ENCODE measurements around the gene TTC34.
"Not testable (repeated sequence)": the region's sequence is repeated elsewhere in the genome, so short reads cannot be mapped to it uniquely, and the experiment has no call there.

TTC34 gene

DNA sequence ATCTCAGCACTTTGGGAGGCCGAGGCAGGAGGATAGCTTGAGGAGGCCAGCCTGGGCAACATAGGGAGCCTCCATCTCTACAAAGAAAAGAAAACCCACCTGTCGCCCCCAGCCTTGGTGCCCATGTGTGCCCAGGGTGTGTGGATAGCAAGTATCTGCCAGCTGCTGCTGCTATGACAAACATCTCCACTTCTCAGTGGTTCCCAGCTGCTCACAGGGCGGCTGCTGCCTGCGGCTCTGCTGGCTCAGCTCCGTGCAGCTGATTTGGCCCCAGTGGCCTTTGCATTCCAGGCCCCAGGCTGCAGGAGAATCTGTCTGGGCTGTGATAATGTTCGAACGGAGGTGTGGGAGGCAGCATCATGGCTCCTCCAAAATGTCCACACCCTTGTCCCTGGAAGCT, 10.6 kb upstream of the TTC34 start:
- DNase-seq = no peak

DNA sequence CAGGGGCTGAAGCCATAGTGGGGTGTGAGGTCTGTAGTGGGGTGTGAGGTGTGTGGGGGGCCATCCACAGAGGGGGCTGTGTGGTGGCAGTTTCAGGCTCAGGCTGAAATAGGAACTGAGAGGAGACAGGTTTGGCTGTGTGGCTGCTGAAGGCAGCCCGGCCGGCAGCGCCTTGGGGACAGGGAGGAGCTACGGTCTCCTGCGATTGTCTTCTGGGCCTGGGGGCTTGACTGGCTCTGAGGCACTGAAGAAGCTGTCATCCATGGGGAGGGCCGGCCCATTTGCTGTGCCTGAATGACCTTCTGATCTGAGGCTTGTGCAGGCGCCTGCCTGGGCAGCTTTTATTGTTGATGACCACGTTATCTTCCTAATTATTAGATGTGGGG, 10.0 kb upstream of the TTC34 start:
- no peak for DNase-seq

DNA sequence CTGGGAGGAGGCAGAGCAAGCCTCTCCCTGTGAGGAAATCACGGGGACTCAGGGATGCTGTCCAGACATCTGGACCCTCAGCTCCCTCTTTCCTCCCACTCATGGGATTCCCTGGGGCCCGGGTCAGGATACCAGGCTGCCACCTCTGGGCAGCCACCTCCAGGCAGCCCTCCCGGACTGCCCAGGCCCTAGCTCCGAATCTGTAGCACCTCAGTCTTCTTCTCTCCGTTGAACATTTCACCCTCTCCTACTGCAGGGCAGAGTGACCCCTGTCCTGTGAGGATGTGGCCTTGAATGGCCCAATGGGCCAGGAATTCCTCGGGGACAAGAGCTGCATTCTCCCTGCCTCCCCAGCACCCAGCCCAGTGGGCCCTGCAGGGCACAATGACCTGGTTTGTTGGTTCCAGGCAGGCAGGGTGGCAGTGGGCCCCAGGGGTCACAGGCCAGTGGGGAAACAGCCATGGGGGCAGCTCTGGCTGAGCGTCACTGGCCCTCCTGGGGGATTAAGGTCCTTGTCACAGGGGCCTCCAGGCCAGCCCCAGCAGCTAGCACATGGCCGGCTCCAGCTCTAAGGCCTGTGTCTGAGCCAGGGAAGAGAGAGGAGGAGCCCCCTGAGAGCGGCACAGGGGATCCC, 9.5 kb upstream of the TTC34 start:
- no peak for DNase-seq

DNA sequence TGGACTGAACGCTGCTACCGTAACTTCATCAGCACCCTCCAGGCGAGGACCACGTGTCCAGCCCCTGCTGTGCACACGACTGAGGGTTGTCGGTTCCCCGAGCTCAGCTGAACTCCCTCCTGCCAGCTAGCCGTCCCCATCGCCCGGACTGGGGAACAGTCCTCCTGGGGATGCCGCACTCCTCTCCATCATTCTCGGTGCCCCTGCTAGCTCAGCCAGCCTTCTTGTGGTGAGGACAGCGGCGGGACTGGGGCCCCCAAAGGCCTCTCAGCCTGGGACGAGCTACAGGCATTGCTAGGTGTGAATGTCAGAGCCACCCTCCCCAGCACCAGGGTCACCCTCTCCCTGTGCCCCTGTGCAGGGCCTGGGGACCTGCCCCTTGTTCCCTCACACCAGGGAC, 8.8 kb upstream of the TTC34 start:
- DNase-seq = no peak

DNA sequence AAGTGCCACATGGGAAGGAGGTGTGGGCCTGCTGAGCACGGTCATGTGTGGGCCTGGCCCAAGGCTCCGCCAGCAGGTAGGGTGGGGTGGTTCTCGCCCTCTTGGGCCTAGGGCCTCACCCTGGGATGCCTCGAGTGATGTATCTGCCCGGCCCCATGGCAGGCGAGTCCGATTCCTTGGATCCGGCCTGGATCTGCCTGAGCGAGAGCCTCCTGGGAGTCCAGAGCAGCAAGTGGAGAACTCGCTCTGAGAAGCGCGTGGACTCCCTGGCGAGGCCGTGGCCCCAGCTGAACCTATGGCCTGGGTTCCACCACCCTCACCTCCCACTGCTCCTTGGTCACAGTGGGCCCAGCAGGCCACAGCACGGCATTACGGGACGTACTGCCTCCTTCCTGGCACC, 8.2 kb upstream of the TTC34 start:
- no peak for DNase-seq

DNA sequence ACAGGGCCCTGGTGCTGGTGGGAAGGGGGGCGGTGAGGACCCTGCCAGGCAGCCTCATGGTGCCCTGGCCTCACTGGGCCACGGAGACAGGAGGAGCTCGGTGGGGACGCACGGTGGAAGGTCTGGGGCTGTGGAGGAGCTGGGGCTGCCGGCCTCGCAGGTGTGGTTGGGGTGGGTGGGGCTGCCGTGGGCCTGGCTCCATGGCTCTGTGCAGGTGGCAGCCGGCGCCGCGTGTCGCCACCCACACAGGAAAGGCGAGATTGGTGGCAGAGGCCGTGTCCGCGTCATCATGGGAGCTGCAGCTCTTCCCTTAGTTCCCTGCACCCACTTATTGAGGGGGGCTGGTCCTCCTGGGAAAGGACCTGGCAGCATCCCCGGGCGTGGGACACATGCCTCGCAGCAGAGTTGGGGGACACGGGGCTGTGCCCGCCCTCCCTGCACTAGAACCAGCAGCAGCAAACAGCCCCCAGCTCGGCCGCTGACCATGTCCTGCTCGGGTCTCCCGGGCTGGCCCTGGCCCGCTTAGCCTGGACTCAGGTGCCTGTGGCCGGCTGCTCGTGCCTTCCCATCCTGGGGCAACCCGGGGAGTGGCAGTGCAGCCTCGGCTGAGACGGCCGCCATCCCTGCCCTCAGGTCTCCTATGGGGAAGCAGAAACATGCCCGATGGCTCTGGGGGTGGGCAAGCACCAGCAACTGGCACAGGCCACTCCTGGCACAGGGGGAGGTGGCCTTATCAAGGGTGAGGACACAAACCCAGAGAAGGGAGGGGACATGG, 7.5 kb upstream of the TTC34 start:
- no peak for DNase-seq

DNA sequence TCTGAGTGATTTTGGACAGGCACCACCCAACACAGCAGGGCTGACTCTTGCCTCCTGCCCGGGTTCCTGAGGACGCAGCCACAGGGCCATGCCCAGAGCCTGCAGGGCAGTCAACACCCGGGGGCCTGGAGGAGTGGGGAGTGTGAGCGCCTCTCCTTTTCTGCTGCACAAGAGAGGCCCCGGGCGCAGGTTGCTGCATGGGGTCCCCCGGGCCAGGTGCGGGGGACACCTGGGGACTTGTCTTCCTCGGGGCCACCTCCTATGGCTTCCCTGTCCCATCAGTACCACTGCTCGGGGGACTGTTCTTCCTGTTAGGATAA, 6.9 kb upstream of the TTC34 start:
- DNase-seq = no peak

DNA sequence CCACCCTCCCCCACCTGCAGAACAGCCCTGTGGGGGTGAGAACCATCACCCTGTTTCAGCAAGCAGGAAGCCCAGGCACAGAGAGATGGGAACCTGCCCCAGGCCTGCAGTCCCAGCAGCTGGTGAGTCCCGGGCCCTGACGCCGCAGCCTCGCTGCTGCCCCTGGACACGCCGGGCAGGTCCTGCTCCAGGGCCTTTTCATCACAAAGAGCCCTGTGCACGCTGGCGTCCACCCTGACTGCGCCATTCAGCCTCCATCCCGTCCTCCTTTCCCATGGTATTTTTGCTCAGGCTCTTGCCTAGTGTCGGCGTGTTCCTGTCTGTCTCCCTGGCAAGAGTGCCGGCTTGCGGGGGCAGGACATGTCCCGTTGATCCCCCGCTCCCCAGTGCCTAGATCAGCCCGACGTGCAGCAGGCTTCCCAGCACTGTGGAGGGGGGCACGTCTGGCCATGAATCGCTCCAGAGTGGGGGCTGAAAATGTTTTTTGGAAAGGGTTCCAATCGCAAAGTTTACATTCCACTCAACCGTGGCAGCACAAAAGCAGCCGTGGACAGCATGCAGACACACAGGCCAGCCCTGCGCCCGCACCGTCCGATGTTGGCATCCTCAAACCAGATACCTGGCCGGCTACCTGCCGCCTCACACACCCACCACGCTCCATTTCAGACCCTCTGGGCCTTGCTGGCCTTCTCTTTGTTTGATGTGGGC, 6.3 kb upstream of the TTC34 start:
- no peak for DNase-seq

DNA sequence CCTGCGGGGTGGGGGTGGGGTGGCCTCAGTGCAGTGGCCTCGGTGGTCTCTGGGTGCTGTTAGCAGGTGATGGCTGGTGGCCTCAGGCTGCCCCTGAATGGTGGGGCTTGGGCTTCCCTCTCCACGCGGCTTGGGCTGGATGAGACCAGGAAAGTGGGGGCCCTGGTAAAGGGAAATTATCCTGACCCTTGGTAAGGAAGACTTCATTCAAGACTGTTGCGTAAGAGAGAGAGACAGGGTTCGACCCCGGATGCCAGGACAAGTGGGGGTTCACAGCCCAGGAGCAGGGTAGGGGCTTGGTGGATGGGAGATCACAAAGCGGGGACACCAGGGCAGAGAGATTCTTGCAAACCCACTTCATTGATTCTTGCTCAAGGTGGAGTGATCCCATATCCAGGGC, 5.5 kb upstream of the TTC34 start:
- DNase-seq = no peak

DNA sequence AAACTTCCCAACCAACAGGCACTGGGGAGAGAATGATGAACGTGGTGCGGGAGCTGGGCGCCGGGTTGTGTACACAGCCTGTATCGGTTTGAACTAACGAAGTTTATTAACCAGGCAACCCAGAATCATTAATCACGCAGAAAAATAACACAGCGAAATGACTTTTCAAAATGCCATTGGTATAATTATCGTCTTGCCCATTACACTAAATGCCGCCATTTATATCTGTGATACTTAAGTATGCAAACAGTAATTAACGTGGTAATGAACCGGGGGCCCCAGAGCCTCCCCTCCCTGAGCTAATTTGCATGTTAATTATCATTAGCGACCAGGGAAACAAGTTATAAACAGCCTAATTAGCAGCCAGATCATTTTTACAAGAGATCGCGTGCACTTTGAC, 5.1 kb upstream of the TTC34 start:
- no peak for DNase-seq

DNA sequence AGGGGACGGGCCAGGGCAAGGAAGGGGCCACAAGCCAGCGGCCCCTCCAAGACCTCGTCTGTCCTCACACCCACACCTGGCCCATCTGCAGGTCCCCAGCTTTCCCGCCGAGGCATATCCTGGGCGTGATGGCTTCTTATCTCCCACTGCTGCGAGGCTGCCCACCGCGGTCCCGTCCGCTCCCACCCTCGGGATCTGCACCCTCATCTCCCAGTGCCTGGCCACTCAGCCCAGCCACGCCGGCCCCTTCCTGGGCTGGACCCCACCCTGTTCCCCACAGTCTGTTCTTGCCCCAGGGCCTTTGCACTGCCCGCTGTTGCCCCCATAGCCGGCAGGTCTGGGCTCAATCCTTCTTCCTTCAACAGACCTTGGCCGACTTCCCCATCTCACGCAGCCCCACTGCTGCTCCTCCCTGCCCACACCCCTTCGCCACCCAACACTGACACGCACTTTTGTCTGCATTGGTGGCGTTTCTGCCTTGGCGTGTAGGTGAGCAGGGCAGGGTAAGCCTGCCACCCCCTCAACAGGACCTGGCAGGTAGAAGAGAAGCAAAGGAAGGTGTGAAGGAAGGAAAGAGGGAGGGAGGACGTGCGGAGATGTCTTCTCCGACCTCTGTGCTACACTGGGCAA, 4.4 kb upstream of the TTC34 start:
- no peak for DNase-seq

DNA sequence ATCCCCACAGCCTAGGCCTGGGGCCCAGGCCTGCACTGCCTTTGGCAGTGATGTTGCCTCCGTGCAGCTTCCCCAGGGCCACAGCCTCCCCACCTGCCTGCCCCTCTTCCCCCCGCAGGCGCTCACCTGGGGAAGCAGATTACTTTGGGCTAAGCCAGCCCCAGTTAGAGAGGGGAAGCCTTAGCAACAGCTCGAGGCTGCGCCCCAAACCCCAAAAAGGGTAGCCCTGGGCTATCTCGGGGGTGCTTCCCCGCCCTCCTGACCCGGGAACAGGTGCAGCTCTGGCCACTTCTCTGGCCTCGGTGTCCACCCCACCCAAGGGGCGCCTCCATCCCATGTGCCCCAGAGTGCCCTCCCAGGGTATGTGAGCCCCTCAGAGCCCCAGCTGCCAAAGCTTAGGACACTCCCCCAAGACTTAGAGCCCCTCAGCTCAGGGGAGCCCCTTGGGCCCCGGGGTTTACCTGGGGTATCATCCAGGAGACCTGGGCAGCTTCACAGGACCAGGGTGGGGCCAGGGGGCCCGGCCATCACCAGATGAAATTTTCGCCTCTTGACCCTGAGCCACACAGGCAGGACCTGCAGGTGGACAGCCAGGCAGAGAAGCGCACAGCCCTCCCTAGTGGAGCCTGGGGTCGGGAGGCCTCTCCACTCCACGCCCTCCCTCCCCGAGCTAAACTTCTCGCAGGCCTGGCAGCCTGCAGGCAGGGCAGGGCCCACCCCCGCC, 3.3 kb upstream of the TTC34 start:
- no peak for DNase-seq

DNA sequence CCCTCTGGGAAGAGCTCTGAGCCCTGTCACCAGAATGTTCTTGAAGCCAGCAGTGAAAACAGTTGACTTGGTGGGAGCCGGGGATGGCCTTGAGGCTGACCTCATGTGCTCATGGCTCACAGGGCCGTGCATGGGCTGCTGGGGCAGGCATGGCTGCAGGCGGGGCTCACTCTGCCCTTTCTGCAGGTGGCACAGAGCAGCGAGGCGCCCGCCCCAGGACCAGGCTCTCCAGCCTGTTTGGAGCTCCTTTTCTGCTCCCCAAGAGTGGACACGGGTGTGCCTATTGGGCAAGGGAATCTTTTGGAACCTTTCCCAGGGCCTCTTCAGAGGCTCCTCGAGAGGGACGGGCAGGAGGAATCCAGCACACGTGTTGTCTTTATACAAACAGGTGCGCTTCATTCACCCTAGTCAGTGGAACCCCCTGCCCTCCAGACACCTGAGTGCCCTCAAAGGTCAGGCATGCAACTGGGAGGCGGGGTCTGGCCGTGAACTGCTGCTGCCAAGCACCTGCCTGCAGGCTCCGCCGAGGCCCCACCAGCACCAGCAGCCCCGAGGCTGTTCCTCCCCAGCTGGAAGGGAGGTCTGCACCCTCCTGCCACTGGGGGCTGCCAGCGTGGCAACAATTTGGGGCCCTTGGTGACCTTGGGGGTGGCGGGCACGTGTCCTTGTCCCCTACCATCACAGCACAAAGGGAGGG, 2.6 kb upstream of the TTC34 start:
- DNase-seq = no peak

DNA sequence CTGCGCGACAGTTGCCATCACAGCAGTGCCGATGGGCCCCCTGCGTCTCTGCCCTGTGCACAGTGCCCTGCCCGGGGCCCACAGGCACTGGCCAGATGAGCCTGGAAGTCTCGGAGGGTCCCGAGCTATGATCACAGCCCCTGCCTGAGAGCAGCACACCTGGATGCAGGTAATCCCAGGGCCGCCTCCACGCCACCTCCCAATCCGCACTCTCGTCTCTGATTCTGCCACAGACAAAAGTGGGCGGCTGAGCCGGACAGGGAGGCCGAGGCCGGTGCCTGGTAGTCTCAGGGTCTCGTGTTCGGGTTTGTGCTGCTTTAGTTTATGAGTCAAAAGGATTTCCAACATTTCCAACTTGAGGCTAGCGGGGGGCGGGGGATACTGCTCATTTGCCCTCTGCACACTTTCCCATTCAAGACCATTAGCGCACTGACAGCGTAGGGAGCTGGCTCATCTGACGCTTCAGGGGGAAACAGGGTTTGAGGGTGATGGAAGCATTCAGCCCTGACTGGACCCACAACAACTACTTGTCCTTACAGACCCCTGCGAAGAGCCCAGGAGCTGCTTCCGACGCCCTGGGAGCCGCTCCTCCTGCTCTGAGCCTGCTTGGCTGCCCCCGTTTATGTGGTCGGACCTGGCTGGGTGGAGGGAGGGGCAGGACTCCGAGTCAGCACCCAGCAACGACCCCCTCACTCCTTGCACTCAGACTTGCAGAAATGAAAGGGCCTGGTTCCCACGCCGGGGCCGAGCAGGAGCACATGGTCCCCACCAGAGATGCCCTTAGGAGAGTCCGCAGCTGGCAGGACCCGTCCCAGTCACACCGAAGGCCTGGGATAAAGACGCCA, 1.8 kb upstream of the TTC34 start:
- no peak for DNase-seq

DNA sequence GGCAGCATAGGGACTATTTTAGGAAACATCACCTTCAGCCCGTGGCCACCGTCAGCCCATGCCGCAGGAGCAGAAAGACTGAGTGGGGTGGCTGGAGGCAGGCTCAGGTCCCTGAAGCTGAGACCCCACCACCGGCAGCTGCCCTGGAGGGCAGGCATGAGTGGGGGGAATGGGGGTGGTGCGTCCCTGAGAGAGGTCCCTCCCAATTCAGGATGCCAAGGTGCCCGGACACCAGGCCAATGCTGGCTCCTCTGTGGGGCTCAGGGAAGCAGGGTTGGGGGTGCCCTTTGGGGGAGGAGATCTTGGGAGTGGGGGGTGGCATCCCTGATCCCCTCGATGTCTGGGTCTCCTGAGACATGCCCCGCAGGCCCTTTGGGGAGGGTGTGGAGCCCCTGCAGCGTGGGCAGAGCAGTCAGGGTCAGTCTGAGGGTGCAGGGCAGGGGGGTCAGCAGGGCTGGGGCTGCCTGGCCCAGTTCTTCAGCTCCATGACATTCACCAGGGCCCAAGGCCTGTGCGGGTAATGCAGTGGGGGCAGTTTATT, 998 bp upstream of the TTC34 start:
- no peak for DNase-seq

DNA sequence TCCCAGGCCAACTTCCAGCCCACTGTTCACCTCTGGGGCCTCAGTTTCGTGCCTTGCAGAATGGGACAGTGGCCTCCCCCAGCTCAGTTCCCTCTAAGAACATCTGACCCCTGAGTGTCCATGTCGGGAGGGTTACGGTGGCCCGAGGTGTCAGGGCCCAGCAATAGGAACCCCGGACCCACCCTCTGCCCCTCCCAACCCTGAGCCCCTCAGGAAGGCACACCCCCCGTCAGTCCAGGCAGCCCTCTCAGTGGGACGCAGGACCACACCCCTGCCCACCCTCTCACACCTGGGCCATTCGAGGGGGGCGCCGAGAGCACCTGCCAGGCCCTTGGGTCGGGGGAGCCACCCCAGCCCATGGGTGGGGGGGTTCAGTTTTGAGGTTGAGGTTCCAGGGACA, 447 bp downstream of the TTC34 start:
- no peak for DNase-seq

DNA sequence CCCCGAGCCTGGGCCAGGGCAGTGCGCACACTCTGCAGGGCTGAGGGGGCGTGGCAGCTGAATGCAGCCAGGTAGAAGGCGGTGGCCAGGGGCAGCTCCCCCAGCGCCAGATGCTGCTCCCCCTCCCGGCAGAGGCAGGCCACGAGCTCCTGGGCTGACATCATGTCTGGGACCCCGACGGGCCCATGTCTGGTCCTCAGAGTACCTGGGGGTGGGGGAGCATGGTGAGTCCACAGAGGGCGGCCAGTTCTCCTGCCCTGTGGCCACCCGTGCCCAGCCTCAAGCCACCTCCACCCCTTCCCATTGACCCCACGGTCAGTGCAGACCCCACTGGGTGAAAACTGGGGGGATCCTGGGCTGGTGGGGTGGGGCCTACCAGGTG, 838 bp downstream of the TTC34 start:
- DNase-seq = no peak

DNA sequence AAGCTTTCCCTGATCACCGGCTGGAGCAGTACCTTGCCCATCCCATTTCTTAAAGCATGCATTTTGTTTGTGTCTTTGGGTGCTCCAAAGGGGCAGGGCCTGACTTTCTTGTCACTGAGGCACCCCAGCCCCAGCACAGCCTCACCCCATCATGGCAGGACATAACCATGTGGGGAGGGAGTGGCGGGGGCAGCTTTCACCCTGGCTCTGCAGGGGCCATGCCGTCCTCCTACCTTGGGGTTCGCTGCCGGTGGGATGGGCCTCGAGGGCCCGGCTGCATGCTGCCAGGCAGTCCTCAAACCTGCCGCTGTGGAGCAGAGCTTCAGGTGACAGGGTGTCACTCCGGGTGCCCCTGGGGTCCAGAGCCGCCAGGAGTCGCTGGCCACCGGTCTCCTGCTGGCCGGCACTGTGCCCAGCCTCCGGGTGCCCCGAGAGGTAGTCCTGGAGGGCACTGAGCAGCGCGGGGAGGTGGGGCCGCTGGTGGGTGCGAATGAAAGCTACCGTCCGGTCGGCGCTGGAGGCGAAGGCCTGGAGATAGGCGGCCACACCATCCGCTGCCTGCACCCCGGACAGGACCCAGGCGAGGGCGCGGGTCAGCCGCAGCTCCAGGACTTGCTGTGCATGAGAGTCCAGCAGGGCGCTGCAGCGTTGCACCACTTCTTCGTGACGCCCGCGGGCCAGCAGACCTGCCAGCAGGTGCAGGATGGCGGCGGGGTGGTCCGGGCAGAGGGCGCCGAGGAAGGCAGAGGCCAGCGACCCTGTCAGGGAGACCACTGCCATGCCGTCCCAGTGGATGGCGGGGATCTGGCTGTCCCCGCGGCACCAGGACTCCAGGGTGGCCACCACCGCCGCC, 1.5 kb downstream of the TTC34 start:
- DNase-seq = no peak

DNA sequence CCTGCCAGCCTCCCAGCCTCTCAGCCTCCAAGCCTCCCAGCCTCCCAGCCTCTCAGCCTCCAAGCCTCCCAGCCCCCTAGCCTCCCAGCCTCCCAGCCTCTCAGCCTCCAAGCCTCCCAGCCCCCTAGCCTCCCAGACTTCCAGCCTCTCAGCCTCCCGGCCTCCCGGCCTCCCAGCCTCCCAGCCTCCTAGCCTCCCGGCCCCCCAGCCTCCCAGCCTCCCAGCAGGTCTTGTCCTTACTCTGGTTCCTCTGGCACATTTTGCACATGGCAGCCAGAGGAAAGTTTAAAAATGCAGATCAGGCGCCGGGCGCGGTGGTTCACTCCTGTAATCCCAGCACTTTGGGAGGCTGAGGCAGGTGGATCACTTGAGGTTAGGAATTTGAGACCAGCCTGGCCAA, 2.5 kb downstream of the TTC34 start:
- DNase-seq = not testable (repeated sequence)

DNA sequence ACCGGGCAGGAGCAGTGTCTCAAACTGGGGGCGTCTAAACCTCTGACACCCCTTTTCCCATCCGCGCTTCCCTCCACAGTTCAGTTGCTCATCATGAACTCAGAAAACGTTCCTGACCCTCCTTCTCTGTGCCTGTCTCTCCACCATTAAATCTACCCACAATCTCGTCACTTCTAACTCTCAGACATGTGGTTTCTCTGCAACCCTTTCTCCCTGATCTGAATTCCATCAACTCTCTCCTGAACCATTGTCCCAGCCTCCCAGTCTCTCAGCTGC, 3.8 kb downstream of the TTC34 start:
- no peak for DNase-seq
